Right forelimb (tissue), 1 donor: ENCODE measurements around the gene MFSD1.
A peak's percentile ranks its signal among the peaks of the same experiment; 100 is the strongest.
"Not testable (repeated sequence)": the region's sequence is repeated elsewhere in the genome, so short reads cannot be mapped to it uniquely, and the experiment has no call there.

Experiments
- DNase-seq: peaks from one replicate; pipeline ENCODE4 v3.0.0-alpha.2; 2018

MFSD1 gene

GRCh38 chr3:158776531-158776930 is 25.3 kb upstream of the MFSD1 start:
- DNase-seq = no peak

- DNase-seq = no peak
Observed at GRCh38 chr3:158777161-158777873, 24.5 kb upstream of the MFSD1 start.

GRCh38 chr3:158780766-158781165 is 21.1 kb upstream of the MFSD1 start:
- DNase-seq = no peak

- DNase-seq = no peak
Observed at GRCh38 chr3:158781191-158781590, 20.7 kb upstream of the MFSD1 start.

- DNase-seq = no peak
Observed at GRCh38 chr3:158781849-158782248, 20.0 kb upstream of the MFSD1 start.

- no peak for DNase-seq
Observed at GRCh38 chr3:158782283-158782989, 19.4 kb upstream of the MFSD1 start.

- DNase-seq = no peak
Observed at GRCh38 chr3:158783051-158783450, 18.8 kb upstream of the MFSD1 start.

- no peak for DNase-seq
Observed at GRCh38 chr3:158785972-158786371, 15.9 kb upstream of the MFSD1 start.

- DNase-seq = no peak
Observed at GRCh38 chr3:158788446-158788845, 13.4 kb upstream of the MFSD1 start.

- no peak for DNase-seq
Observed at GRCh38 chr3:158789592-158789991, 12.3 kb upstream of the MFSD1 start.

GRCh38 chr3:158790901-158791589 is 10.8 kb upstream of the MFSD1 start:
- DNase-seq = no peak

- DNase-seq = not testable (repeated sequence)
Observed at GRCh38 chr3:158791590-158791920, 10.3 kb upstream of the MFSD1 start.

GRCh38 chr3:158792709-158793108 is 9.1 kb upstream of the MFSD1 start:
- no peak for DNase-seq

- no peak for DNase-seq
Observed at GRCh38 chr3:158794206-158794605, 7.6 kb upstream of the MFSD1 start.

GRCh38 chr3:158794936-158795518 is 6.8 kb upstream of the MFSD1 start:
- no peak for DNase-seq

GRCh38 chr3:158801201-158801600 is 653 bp upstream of the MFSD1 start:
- DNase-seq = peak; percentile 49

- no peak for DNase-seq
Observed at GRCh38 chr3:158802409-158803268, 785 bp downstream of the MFSD1 start.

GRCh38 chr3:158804441-158804840 is 2.6 kb downstream of the MFSD1 start:
- no peak for DNase-seq

GRCh38 chr3:158808697-158809096 is 6.8 kb downstream of the MFSD1 start:
- no peak for DNase-seq

GRCh38 chr3:158809642-158810041 is 7.8 kb downstream of the MFSD1 start:
- DNase-seq = no peak

GRCh38 chr3:158810823-158811724 is 9.2 kb downstream of the MFSD1 start:
- no peak for DNase-seq

GRCh38 chr3:158819282-158819681 is 17.4 kb downstream of the MFSD1 start:
- DNase-seq = no peak
